HCT116 (cell line): ENCODE data around the gene SLC9A9. TPM values are rescaled to one million over a fixed set of nuclear protein-coding genes. Genes with fewer than 3 reads are reported as not detected.

ENCODE experiments used
- ATAC-seq: fragments of 200-7000 bp; cut with Tn5 transposase; 2 replicates; pipeline ENCODE4 v1.9.1; 2020; ENCODE audit warnings: mild to moderate bottlenecking, moderate library complexity
- BruUV-seq: library from RNA; stranded (reverse); fragments of 400-500 nt; replicated peaks from 2 replicates; lab custom pipeline; 2021; lab: Mats Ljungman, UMichigan
- CTCF ChIA-PET: fragments of 300-600 bp; sonication (Branson Sonifier 250); formaldehyde crosslinking; loops from one replicate; lab custom pipeline; 2021; ENCODE audit warnings: antibody characterized with exemption; lab: Charles Lee
- POLR2A ChIA-PET: fragments of 300-600, 350-600 bp; sonication (Branson Sonifier 250); formaldehyde crosslinking; loops from one replicate; lab custom pipeline; 2021; ENCODE audit warnings: antibody characterized with exemption; lab: Charles Lee
- RAD21 ChIA-PET, 2 experiments: fragments of 300-600 bp; sonication (Branson Sonifier 250); formaldehyde crosslinking; loops; one replicate each; lab custom pipeline; 2023; ENCODE audit warnings: low total read pairs in 2 of 2; ENCODE audit not compliant: uncharacterized antibody in 2 of 2, unreplicated experiment in 2 of 2, low non-redundant PET in 1 of 2; lab: Charles Lee
- DNase-seq: peaks from one replicate; pipeline ENCODE4 v3.0.0-alpha.2; 2010; ENCODE audit warnings: low read depth, low spot score
- H2AFZ ChIP-seq: fragments of 200-600 bp; shearing (Covaris generic), sonication (generic); 2 replicates; pipeline ENCODE4 v1.6.1; 2017; ENCODE audit warnings: low read depth, mixed run types, mixed read lengths, antibody characterized with exemption, low read length; ENCODE audit not compliant: poor library complexity, severe bottlenecking
- H3K27ac ChIP-seq: 2 replicates; pipeline ENCODE4 v1.5.1; 2012; ENCODE audit warnings: low read depth, low read length
- H3K27me3 ChIP-seq: fragments of 200-600 bp; sonication (generic); 2 replicates; pipeline ENCODE4 v1.6.1; 2016; ENCODE audit warnings: mixed run types, low read length, mixed read lengths; ENCODE audit not compliant: insufficient read depth
- H3K36me3 ChIP-seq, 2 experiments: fragments of 200-500 bp in 1 of 2; fragments of 200-600 bp in 1 of 2; sonication (Bioruptor generic) in 1 of 2; sonication (generic) in 1 of 2; 2 replicates each; pipeline versions ENCODE4 v1.5.1 to v1.6.1; 2014 to 2016; ENCODE audit warnings: low read length in 2 of 2, inconsistent platforms in 1 of 2, mixed read lengths in 1 of 2, mixed run types in 1 of 2; ENCODE audit not compliant: insufficient read depth in 2 of 2, control insufficient read depth in 1 of 2
- H3K4me1 ChIP-seq, 2 experiments: fragments of 200-600 bp in 1 of 2; sonication (generic) in 1 of 2; 2 replicates each; pipeline versions ENCODE4 v1.5.1 to v1.6.1; 2012 to 2017; ENCODE audit warnings: low read length in 2 of 2, inconsistent platforms in 1 of 2, mild to moderate bottlenecking in 1 of 2, mixed read lengths in 1 of 2, mixed run types in 1 of 2, moderate library complexity in 1 of 2; ENCODE audit not compliant: insufficient read depth in 2 of 2, control insufficient read depth in 1 of 2
- H3K4me2 ChIP-seq: fragments of 200-600 bp; sonication (generic); 2 replicates; pipeline ENCODE4 v1.6.1; 2017; ENCODE audit warnings: mixed run types, low read length, mixed read lengths
- H3K4me3 ChIP-seq, 2 experiments: fragments of 200-600 bp in 1 of 2; sonication (generic) in 1 of 2; replicated peaks in 1 of 2; 2 replicates each; pipeline ENCODE4 v1.5.1; 2011 to 2016; ENCODE audit warnings: low read length in 2 of 2, control low read depth in 1 of 2, low read depth in 1 of 2, mild to moderate bottlenecking in 1 of 2, mixed read lengths in 1 of 2, mixed run types in 1 of 2
- H3K79me2 ChIP-seq: fragments of 200-600 bp; sonication (generic); 2 replicates; pipeline ENCODE4 v1.6.1; 2017; ENCODE audit warnings: mild to moderate bottlenecking, mixed run types, low read length, moderate library complexity, mixed read lengths; ENCODE audit not compliant: insufficient read depth
- H3K9ac ChIP-seq: fragments of 200-600 bp; sonication (generic); 2 replicates; pipeline ENCODE4 v1.6.1; 2016; ENCODE audit warnings: low read length, mixed read lengths
- H3K9me2 ChIP-seq: fragments of 200-600 bp; sonication (generic), shearing (Covaris generic); 2 replicates; pipeline ENCODE4 v1.6.1; 2017; ENCODE audit warnings: mixed run types, mild to moderate bottlenecking, moderate library complexity; ENCODE audit not compliant: insufficient read depth
- H3K9me3 ChIP-seq, 2 experiments: fragments of 200-500 bp in 1 of 2; fragments of 200-600 bp in 1 of 2; sonication (Bioruptor generic) in 1 of 2; sonication (generic) in 1 of 2; 2 replicates each; pipeline ENCODE4 v1.6.1; 2014 to 2017; ENCODE audit warnings: low read length in 2 of 2, mixed read lengths in 2 of 2, inconsistent platforms in 1 of 2, low read depth in 1 of 2, mild to moderate bottlenecking in 1 of 2, mixed run types in 1 of 2, moderate library complexity in 1 of 2; ENCODE audit not compliant: control insufficient read depth in 1 of 2, insufficient read depth in 1 of 2
- H4K20me1 ChIP-seq: fragments of 200-600 bp; sonication (generic), shearing (Covaris generic); 2 replicates; pipeline ENCODE4 v1.6.1; 2017; ENCODE audit warnings: mixed run types, mild to moderate bottlenecking, moderate library complexity; ENCODE audit not compliant: insufficient read depth
- CEBPB ChIP-seq: IDR thresholded peaks from 2 replicates; pipeline ENCODE4 v1.6.1; 2012; ENCODE audit warnings: low read depth
- ELF1 ChIP-seq: IDR thresholded peaks from 2 replicates; pipeline ENCODE4 v1.6.1; 2012; ENCODE audit warnings: low read depth, borderline replicate concordance
- EZH2 ChIP-seq: fragments of 200-600 bp; sonication (generic); IDR thresholded peaks from 2 replicates; pipeline ENCODE4 v1.6.1; 2017; ENCODE audit warnings: antibody characterized with exemption, mixed run types
- EZH2phosphoT487 ChIP-seq: fragments of 200-600 bp; IDR thresholded peaks from 2 replicates; pipeline ENCODE4 v1.6.1; 2018; ENCODE audit warnings: antibody characterized with exemption, borderline replicate concordance
- JUND ChIP-seq: IDR thresholded peaks from 2 replicates; pipeline ENCODE4 v1.6.1; 2012
- POLR2AphosphoS5 ChIP-seq: IDR thresholded peaks from 2 replicates; pipeline ENCODE4 v1.6.1; 2011; ENCODE audit warnings: mild to moderate bottlenecking, low read depth, low read length, moderate library complexity
- RAD21 ChIP-seq: IDR thresholded peaks from 2 replicates; pipeline ENCODE4 v1.6.1; 2012; ENCODE audit warnings: low read depth, mild to moderate bottlenecking
- SIN3A ChIP-seq: IDR thresholded peaks from 2 replicates; pipeline ENCODE4 v1.6.1; 2012; ENCODE audit warnings: low read depth
- SP1 ChIP-seq: IDR thresholded peaks from 2 replicates; pipeline ENCODE4 v1.6.1; 2012; ENCODE audit warnings: low read depth
- TCF7L2 ChIP-seq: IDR thresholded peaks from 2 replicates; pipeline ENCODE4 v1.7.0; 2011; ENCODE audit warnings: borderline replicate concordance, inconsistent platforms; ENCODE audit not compliant: insufficient read depth, insufficient read length; ENCODE audit errors: extremely low read depth
- ZNF274 ChIP-seq: fragments of 200-500 bp; sonication (Bioruptor generic); IDR thresholded peaks from 2 replicates; pipeline ENCODE4 v1.6.1; 2014; ENCODE audit warnings: mild to moderate bottlenecking, low read depth, low read length, inconsistent platforms
- intact Hi-C: fragments of 100-400 bp; cut with micrococcal nuclease; formaldehyde crosslinking; loops from 2 replicates; pipeline ENCODE4 v1.10.0; 2022
- total RNA-seq: library from RNA; stranded (reverse); gene quantifications from one replicate; pipeline ENCODE4 v1.2.1, GENCODE V29; 2021; ENCODE audit not compliant: unreplicated experiment
- TF ChIP-seq, protein P1 (sequence below): IDR thresholded peaks from 2 replicates; pipeline ENCODE4 v1.6.1; 2012
- TF ChIP-seq, protein P2 (sequence below), 3 experiments: fragments of 200-600 bp in 1 of 3; sonication (generic) in 1 of 3; IDR thresholded peaks in 2 of 3; conservative IDR thresholded peaks in 1 of 3; 2 replicates each; pipeline ENCODE4 v1.5.1; 2012 to 2017; ENCODE audit warnings: low read depth in 2 of 3, low read length in 2 of 3, antibody characterized with exemption in 1 of 3, borderline replicate concordance in 1 of 3, control low read depth in 1 of 3, mild to moderate bottlenecking in 1 of 3, mixed read lengths in 1 of 3, mixed run types in 1 of 3, moderate library complexity in 1 of 3; ENCODE audit not compliant: insufficient read depth in 1 of 3
- TF ChIP-seq, protein P3 (sequence below): IDR thresholded peaks from 2 replicates; pipeline ENCODE4 v1.6.1; 2012

The SLC9A9 gene
- total RNA-seq, 1 experiment from 2014 or later, result 0.20 TPM

DNA sequence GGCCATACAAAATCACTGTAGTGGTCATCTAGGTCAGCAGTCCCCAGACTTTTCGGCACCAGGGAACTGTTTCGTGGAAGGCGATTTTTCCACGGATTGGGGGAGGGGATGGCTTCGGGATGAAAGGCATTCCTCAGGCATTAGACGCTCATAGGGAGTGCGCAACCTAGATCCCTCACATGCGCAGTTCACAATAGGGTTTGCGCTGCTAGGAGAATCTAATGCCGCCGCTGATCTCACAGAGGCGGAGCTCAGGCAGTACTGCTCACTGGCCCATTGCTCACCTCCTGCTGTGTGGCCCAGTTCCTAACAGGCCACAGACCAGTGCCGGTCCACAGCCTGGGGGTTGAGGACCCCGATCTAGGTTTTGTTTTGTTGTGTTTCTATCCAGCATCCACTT lies 200.1 kb downstream of the SLC9A9 start:
- H3K9ac ChIP-seq, result no peak overlapping the region
- H3K27me3 ChIP-seq, result no peaks in the 10 kb centered on the region
- no peak overlapping the region for H3K4me2 ChIP-seq
- no peaks in the 10 kb centered on the region for H3K36me3 ChIP-seq
- TF ChIP-seq, protein P1, sequence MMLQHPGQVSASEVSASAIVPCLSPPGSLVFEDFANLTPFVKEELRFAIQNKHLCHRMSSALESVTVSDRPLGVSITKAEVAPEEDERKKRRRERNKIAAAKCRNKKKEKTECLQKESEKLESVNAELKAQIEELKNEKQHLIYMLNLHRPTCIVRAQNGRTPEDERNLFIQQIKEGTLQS, result no peak
- no peak for TF ChIP-seq SP1
- no peak for TF ChIP-seq ZNF274
- peak; percentile 94 for TF ChIP-seq TCF7L2
- TF ChIP-seq JUND, result no peak
- intact Hi-C loops, result loop anchor here (10.0 kb wide), 1 partner anchor 583 kb away; no protein-coding TSS in a partner anchor
- H3K4me3 ChIP-seq, result no peak overlapping the region
- no peak for DNase-seq
- H3K9me3 ChIP-seq, result no peaks in the 10 kb centered on the region
- no peaks in the 10 kb centered on the region for H4K20me1 ChIP-seq
- H3K9me2 ChIP-seq, result no peaks in the 10 kb centered on the region
- H2AFZ ChIP-seq, result no peak overlapping the region
- no TSS peak for BruUV-seq
- ChIA-PET CTCF (interaction anchor here (0.6 to 1.5 kb wide), 2 partner anchors 26 to 116 kb away, joined by 3 to 6 read pairs; no protein-coding TSS in a partner anchor), RAD21 (no interaction called here), POLR2A (no interaction called here)
- no peaks in the 10 kb centered on the region for H3K79me2 ChIP-seq
- H3K4me1 ChIP-seq, result no peaks in the 10 kb centered on the region
- ATAC-seq, result peak; percentile 27; the same call in 1 of the 2 replicates
- H3K27ac ChIP-seq, result no peak overlapping the region

DNA sequence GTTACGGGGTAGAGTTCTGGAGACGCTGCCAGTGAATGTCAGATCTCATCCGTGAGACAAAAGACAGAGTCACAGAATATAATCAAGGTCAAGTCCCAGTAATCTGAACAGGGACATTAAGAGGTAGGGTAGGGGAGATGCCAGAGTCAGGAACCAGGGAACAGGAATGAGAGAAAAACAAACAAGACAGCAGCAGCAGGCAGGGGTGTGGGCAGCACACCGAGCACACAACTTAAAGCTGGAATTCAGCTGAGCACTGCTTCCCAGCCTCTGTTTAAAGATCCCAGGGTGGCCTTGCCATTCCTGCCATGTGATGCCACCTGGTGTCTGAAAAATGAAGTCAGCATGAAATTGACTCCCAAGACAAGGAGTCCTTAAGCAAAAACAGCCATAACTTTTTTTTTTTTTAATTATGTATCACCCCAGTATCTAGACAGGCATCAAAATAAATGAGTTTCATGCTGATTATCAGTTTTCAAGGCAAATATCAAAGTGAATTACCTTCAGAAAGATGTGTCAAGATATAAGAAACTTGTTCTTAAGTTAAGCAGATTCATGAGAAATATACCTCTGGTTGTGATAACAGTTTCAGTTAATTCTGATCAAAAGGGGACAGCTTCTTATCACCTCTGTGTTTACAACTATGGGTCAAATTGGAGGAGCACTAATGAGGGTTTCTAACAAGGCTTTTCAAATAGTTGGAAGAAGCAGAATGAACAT lies 203.7 kb downstream of the SLC9A9 start:
- no peak overlapping the region for H3K4me3 ChIP-seq
- H2AFZ ChIP-seq, result no peak overlapping the region
- POLR2A ChIA-PET, result no interaction called here
- no peaks in the 10 kb centered on the region for H3K9me2 ChIP-seq
- no peaks in the 10 kb centered on the region for H3K36me3 ChIP-seq
- intact Hi-C loops, result loop anchor here (2.0 to 10.0 kb wide), 3 partner anchors 212 to 580 kb away; no protein-coding TSS in a partner anchor
- no peaks in the 10 kb centered on the region for H4K20me1 ChIP-seq
- ATAC-seq (peak; percentile 84), DNase-seq (peak; percentile 47)
- no peak overlapping the region for H3K27ac ChIP-seq
- no peaks in the 10 kb centered on the region for H3K27me3 ChIP-seq
- RAD21 ChIA-PET, result interaction anchor here in 1 of 2 experiments (0.7 kb wide), 1 partner anchor 493 kb away, joined by 3 read pairs; no protein-coding TSS in a partner anchor
- no peaks in the 10 kb centered on the region for H3K4me1 ChIP-seq
- no peaks in the 10 kb centered on the region for H3K9me3 ChIP-seq
- no peak overlapping the region for H3K9ac ChIP-seq
- TF ChIP-seq, protein P2, sequence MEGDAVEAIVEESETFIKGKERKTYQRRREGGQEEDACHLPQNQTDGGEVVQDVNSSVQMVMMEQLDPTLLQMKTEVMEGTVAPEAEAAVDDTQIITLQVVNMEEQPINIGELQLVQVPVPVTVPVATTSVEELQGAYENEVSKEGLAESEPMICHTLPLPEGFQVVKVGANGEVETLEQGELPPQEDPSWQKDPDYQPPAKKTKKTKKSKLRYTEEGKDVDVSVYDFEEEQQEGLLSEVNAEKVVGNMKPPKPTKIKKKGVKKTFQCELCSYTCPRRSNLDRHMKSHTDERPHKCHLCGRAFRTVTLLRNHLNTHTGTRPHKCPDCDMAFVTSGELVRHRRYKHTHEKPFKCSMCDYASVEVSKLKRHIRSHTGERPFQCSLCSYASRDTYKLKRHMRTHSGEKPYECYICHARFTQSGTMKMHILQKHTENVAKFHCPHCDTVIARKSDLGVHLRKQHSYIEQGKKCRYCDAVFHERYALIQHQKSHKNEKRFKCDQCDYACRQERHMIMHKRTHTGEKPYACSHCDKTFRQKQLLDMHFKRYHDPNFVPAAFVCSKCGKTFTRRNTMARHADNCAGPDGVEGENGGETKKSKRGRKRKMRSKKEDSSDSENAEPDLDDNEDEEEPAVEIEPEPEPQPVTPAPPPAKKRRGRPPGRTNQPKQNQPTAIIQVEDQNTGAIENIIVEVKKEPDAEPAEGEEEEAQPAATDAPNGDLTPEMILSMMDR (IDR thresholded peaks at IDR 0.05 in 2 of 3, conservative IDR thresholded peaks at IDR 0.05 in 1 of 3; ENCODE audit: borderline replicate concordance in 1 of 3, insufficient read depth in 1 of 3, low read depth in 2 of 3, low read length in 2 of 3), result peak; percentile 48 to 66 (median 63); a peak in 4 of 6 replicates
- no peak for TF ChIP-seq EZH2phosphoT487
- TF ChIP-seq, protein P3, sequence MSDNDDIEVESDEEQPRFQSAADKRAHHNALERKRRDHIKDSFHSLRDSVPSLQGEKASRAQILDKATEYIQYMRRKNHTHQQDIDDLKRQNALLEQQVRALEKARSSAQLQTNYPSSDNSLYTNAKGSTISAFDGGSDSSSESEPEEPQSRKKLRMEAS, result no peak; the same call in 1 of the 2 replicates
- TF ChIP-seq RAD21, result peak; percentile 81
- no peak for TF ChIP-seq EZH2
- TF ChIP-seq SIN3A, result no peak
- TF ChIP-seq ELF1, result no peak
- TF ChIP-seq CEBPB, result no peak
- TF ChIP-seq SP1, result no peak
- TF ChIP-seq POLR2AphosphoS5, result no peak
- H3K79me2 ChIP-seq, result no peaks in the 10 kb centered on the region
- CTCF ChIA-PET, result interaction anchor here (0.8 to 2.0 kb wide), 4 partner anchors 30 to 604 kb away, joined by 3 to 7 read pairs (median 3); no protein-coding TSS in a partner anchor
- BruUV-seq, result no TSS peak
- H3K4me2 ChIP-seq, result no peak overlapping the region
